Measurements from ENCODE around the gene EYS. TPM values are rescaled to one million over a fixed set of nuclear protein-coding genes. Genes with fewer than 3 reads are reported as not detected.

Gene EYS
- total and polyA plus RNA-seq, 2 of the 13 experiments (the other 11 are each of a cell fraction or from before 2014, with no cell fraction given): 0.04 to 0.07 TPM

DNA sequence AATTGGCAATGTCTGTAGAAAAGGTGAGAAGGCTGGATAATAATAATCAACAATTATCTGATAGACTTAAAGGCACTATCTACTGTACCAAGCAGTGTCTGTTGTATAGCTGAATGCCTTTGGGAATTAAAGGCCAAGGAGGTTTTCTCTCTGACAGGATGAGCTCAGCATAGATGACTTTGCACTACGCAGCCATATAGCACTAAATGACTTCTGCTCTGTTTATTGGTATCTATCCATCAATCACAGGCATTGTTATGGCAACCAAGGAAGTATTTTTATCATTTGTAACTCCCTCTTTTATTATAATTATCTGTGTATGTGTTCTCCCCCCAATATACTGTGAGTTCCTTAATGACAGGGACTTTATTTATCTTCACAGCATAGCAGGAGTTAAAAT is 1417.1 kb downstream of the EYS start:
- Histone ChIP-seq H3K27me3 (ENCODE audit: control insufficient read depth in 1 of 2, insufficient read depth in 2 of 2, low read length in 2 of 2) (no peaks in the 10 kb centered on the region), H3K27ac (ENCODE audit: extremely low read length, insufficient read depth, low read length) (no peak overlapping the region), H3K79me2 (ENCODE audit: insufficient read depth, low read length) (no peaks in the 10 kb centered on the region), H3K9me3 (ENCODE audit: low read length) (no peaks in the 10 kb centered on the region), H3K4me3 (replicated peaks in 1 of 3; ENCODE audit: insufficient read depth in 1 of 3, low read depth in 2 of 3, low read length in 3 of 3) (no peak overlapping the region), H3K36me3 (replicated peaks in 1 of 2; ENCODE audit: control insufficient read depth in 1 of 2, insufficient read depth in 2 of 2, low read length in 2 of 2) (no peaks in the 10 kb centered on the region), H3K4me1 (ENCODE audit: insufficient read depth, low read length) (no peaks in the 10 kb centered on the region), H3K4me2 (ENCODE audit: low read depth, low read length) (no peak overlapping the region), H3K9ac (ENCODE audit: insufficient read depth, low read depth, low read length) (no peak overlapping the region), H2AFZ (ENCODE audit: low read length) (no peak overlapping the region), H4K20me1 (ENCODE audit: insufficient read depth, low read length) (no peaks in the 10 kb centered on the region)
- ATAC-seq: no peak
- no peak for DNase-seq (ENCODE audit: low spot score)
- intact Hi-C loops (cut with micrococcal nuclease; ENCODE audit: unreplicated experiment): loop anchor here (5.0 kb wide), 1 partner anchor 1293 kb away; no protein-coding TSS in a partner anchor
- ChIA-PET POLR2A (no interaction called here), CTCF (ENCODE audit: low intra/inter-chr PET ratio, low total read pairs) (no interaction called here)
- FAIRE-seq: no peak
- 0% methylated on average over 1 of the region's 1 CpG for WGBS (ENCODE audit: low lambda C conversion rate)
- TF ChIP-seq, protein P1, sequence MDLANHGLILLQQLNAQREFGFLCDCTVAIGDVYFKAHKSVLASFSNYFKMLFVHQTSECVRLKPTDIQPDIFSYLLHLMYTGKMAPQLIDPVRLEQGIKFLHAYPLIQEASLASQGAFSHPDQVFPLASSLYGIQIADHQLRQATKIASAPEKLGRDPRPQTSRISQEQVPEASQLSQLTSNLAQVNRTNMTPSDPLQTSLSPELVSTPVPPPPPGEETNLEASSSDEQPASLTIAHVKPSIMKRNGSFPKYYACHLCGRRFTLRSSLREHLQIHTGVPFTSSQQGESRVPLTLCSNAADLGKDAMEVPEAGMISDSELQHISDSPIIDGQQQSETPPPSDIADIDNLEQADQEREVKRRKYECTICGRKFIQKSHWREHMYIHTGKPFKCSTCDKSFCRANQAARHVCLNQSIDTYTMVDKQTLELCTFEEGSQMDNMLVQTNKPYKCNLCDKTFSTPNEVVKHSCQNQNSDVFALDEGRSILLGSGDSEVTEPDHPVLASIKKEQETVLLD (CRISPR knock-in tag; IDR thresholded peaks at IDR 0.05; ENCODE audit: low read depth): no peak
- TF ChIP-seq ZBTB7B (CRISPR knock-in tag; IDR thresholded peaks at IDR 0.05): no peak
- TF ChIP-seq NFE2L1 (CRISPR knock-in tag; IDR thresholded peaks at IDR 0.05; ENCODE audit: borderline replicate concordance): no peak
- TF ChIP-seq ARNTL (CRISPR knock-in tag; IDR thresholded peaks at IDR 0.05): no peak
- no peak for TF ChIP-seq NFIC (IDR thresholded peaks at IDR 0.05; ENCODE audit: low read length)
- TF ChIP-seq PTBP1 (IDR thresholded peaks at IDR 0.05; ENCODE audit: low read depth, low read length, poor library complexity, severe bottlenecking): no peak
- no peak for TF ChIP-seq SRF (IDR thresholded peaks at IDR 0.05; ENCODE audit: low read depth, low read length)
- TF ChIP-seq ZNF616 (CRISPR knock-in tag; IDR thresholded peaks at IDR 0.05; ENCODE audit: low read depth): no peak
- no peak for TF ChIP-seq SP140L (CRISPR knock-in tag; IDR thresholded peaks at IDR 0.05; ENCODE audit: borderline replicate concordance)
- no peak for TF ChIP-seq KLF15 (CRISPR knock-in tag; IDR thresholded peaks at IDR 0.05; ENCODE audit: borderline replicate concordance)
- in situ Hi-C loops (cut with HindIII; ENCODE audit: extremely low pct_ligation_motif_present, low pct_unique_long_range_greater_than_20kb): no loop called here
- no TSS peak for BruUV-seq (replicated peaks)

All from HepG2 (cell line).